ENCODE measurements around the gene IFNAR1.

- TF ChIP-seq POLR2A (IDR thresholded peaks at IDR 0.05; ENCODE audit: low read depth) (no peak), EP300 (IDR thresholded peaks at IDR 0.05) (no peak), CTCF (IDR thresholded peaks at IDR 0.05) (no peak)
Measured at GRCh38 chr21:33392284-33392985, 67.7 kb downstream of the IFNAR1 start.

All from esophagus muscularis mucosa (tissue), 4 donors.